SK-MEL-5 (cell line): ENCODE results near the gene RAP1GAP. TPM values are rescaled to one million over a fixed set of nuclear protein-coding genes. Genes with fewer than 3 reads are reported as not detected.
A peak's percentile ranks its signal among the peaks of the same experiment; 100 is the strongest.

Experiments used
- DNase-seq: peaks from one replicate; pipeline ENCODE4 v3.0.0-alpha.2; 2016; ENCODE audit warnings: low read depth, low spot score
- in situ Hi-C: cut with HindIII; loops from 2 replicates; pipeline ENCODE4 v1.10.0; 2016; ENCODE audit warnings: low sequenced_read_pairs, high pct_unique_total_duplicates, low pct_unique_long_range_greater_than_20kb
- total RNA-seq: library from RNA; depleted of rRNA; stranded (reverse); fragments of >200 nt; shearing (Covaris generic); gene quantifications from 2 replicates; pipeline ENCODE4 v1.2.3, GENCODE V29; 2014

Gene RAP1GAP
- total RNA-seq, 1 experiment from 2014 or later = 0.95 TPM

DNA sequence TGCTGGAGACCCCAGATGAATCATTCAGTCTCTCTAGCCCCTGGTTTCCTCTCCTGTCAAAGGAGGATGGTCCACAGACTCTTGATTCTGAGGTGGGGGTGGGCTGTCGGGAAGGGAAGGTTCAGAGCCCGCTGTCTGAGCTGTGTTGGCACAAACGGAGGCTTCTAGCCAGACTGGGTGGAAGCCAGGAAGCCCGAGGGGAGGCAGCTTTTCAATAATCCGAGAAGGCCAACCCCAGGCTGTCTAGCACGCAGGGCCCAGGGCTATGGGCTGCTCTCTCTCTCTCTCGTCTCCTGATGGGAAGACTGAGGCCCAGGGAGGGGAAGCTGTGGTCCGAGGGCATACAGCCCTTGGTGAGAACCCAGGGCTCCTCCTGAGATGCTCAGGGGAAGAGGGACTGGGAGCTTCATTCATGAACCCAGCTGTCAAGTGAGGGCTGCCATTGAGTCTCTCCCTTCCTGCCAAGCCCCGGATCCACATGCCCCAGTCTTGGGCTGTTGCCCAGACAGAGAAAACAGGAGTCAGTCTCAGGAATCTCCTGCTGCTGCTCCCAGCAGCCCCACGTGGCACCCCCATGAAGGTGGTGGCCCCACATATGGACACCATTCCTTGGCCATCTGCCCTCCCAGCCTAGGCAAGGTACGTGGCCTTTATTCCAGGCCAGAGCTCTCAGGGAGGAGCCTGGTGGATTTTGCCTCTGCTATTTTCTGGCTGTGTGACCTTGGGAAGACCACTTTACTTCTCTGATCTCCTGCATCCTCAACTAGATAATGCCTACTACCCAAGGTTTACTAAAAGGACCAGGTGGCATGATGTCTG is 44.4 kb downstream of the RAP1GAP start:
- in situ Hi-C loops = no loop called here
- peak; percentile 37 for DNase-seq

GRCh38 chr1:21623410-21623961 is 45.7 kb downstream of the RAP1GAP start:
- DNase-seq = peak; percentile 2
- in situ Hi-C loops = no loop called here

GRCh38 chr1:21622466-21623315 is 46.5 kb downstream of the RAP1GAP start:
- in situ Hi-C loops = no loop called here
- DNase-seq = no peak

GRCh38 chr1:21621761-21622436 is 47.3 kb downstream of the RAP1GAP start:
- DNase-seq = no peak
- in situ Hi-C loops = no loop called here

GRCh38 chr1:21621051-21621450 is 48.1 kb downstream of the RAP1GAP start:
- in situ Hi-C loops = no loop called here
- no peak for DNase-seq

GRCh38 chr1:21620496-21620895 is 48.7 kb downstream of the RAP1GAP start:
- in situ Hi-C loops = no loop called here

DNA sequence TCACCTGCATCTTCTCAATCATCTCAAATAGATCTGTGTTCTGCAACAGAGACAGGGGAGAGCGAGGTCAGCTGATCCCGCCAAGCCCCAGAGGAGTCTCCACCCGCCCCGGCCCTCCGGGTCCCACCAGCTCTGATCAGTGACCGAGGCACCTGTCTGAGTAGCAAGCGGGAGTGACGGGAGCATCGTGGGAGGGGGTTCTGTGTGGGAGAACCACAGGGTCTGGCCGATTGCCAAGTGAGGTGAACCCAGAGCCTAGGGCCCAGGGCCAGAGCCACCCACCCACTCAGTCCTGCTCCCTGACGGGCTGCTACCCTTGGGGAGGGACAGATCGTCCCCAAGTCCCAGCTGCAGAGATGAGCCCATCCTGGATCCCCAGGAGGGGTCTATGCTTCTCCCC is 49.1 kb downstream of the RAP1GAP start:
- in situ Hi-C loops = no loop called here

More at GRCh38 chr1:21620496-21620895, 48.7 kb downstream of the RAP1GAP start:
- no peak for DNase-seq

DNA sequence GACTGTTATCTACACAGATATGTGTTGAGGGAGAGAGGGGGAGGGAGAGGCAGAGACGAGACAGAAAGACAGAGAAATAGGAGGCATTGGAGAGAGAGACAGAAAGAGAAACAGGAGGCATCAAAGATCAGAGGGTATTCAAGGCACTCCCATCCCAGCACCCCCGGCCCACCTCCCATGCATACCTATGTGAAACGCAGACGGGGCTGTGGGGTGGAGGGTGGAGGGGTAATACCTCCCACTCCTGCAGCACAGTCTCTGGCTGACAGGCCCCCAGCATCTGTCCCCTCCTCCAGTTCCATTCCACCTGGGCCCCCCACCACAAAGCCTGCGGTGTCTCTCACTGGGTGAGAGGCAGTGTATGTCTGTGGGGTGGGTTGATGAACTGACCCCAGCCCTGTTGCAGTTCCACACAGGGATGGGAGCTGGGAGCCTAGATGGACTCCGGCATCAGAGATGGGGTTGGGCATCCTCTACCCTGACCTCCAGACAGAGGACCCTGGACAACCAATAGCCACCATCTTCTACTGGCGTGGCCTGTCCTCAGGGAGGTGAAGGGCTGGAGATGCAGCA is 49.7 kb downstream of the RAP1GAP start:
- no peak for DNase-seq
- in situ Hi-C loops = no loop called here

More for the DNA sequence above, 49.1 kb downstream of the RAP1GAP start:
- no peak for DNase-seq

GRCh38 chr1:21618561-21619374 is 50.4 kb downstream of the RAP1GAP start:
- in situ Hi-C loops = no loop called here
- DNase-seq = no peak

DNA sequence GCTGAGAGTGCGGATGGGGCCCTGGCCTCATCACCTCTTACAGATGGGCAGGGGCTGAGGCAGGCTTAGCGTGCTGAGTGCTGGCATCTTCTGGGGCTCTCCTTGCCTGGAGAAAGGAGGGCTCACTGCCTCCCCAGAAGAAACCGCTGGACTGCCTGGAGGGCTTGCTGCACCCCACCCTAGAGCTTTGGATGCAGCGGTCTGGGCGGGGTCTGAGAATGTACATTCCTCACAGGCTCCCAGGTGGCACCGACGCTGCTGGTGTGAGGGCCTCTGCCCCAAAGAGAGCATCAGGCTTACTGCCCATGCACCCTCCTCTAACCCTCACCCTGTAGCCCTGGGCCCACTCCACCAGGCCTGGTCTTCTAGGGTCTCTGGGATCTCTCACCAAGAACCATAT is 51.1 kb downstream of the RAP1GAP start:
- in situ Hi-C loops = no loop called here
- no peak for DNase-seq

DNA sequence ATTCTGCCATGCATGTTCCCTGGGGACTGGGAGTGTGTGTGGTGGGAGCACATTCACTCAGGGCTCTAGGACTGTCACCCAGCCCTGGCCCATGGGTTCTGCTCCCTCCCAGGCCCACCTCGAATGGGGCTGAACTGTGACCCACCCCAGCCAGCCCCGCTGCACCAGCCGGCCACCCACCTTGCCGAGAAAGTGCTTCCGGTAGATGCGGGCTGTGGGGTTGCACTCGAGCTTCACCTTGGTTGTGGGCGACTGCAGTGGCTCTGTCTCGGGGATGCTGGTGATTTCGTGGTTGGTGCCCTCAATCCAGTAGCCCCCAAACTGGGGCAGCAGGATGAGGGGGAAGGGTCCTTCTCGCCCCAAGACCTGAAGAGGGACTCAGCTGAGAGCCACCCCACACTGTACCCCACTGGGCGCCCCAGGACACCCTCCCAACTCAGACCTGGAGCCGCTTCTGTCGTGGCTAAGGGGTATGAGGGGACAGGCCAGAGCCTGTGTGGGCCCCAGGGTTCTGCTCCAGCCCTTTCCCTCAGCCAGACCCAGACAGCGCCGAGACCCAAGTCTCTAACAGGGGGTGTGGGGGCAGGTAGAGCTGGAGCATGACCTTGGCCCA is 51.9 kb downstream of the RAP1GAP start:
- DNase-seq = no peak
- in situ Hi-C loops = no loop called here

- in situ Hi-C loops = no loop called here
- no peak for DNase-seq
Observed at GRCh38 chr1:21616372-21616771, 52.8 kb downstream of the RAP1GAP start.

DNA sequence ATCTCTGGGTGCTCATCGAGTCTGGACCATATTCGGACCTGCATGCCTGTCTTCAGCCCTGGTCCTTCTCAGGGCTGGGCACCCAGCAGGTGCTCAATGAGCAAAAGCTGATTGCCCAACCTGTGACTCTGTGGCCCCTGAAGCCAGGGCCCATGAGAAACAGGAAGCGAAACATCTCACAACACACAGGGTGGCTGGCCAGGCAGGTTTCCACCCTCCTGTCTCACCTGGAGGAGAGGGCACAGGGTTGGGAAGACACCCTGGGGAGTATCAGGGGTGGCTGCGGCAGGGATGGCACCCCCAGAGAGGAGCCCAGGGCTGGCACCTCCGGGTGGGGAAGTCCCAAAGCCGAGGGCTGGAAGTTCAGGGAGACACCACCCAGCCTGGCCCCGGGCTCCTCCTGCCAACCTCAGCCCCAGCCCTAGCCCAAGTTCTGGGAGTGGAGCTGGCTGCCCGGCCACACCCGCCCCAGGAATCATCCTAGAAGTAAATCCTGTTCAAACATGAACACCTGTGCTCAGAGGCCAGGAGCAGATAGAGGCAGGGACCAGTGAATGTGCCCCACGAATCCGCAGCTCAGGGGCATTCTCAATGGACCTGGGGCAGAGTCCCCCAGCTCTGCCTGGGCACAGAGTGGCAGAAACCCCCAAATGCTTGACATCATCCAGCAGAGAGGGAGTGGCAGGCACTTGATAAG is 54.6 kb downstream of the RAP1GAP start:
- DNase-seq = no peak
- in situ Hi-C loops = no loop called here

- no peak for DNase-seq
- in situ Hi-C loops = no loop called here
Observed at GRCh38 chr1:21613072-21613867, 55.9 kb downstream of the RAP1GAP start.

- no peak for DNase-seq
- in situ Hi-C loops = no loop called here
Observed at GRCh38 chr1:21612057-21612456, 57.1 kb downstream of the RAP1GAP start.
